Fibroblast of skin of left quadriceps (primary cell): ENCODE data around the gene DEDD.

ENCODE experiments used
- DNase-seq, 2 experiments: peaks; one replicate each; pipeline ENCODE4 v3.0.0-alpha.2; 2013; ENCODE audit warnings: low read depth in 2 of 2

The DEDD gene

DNA sequence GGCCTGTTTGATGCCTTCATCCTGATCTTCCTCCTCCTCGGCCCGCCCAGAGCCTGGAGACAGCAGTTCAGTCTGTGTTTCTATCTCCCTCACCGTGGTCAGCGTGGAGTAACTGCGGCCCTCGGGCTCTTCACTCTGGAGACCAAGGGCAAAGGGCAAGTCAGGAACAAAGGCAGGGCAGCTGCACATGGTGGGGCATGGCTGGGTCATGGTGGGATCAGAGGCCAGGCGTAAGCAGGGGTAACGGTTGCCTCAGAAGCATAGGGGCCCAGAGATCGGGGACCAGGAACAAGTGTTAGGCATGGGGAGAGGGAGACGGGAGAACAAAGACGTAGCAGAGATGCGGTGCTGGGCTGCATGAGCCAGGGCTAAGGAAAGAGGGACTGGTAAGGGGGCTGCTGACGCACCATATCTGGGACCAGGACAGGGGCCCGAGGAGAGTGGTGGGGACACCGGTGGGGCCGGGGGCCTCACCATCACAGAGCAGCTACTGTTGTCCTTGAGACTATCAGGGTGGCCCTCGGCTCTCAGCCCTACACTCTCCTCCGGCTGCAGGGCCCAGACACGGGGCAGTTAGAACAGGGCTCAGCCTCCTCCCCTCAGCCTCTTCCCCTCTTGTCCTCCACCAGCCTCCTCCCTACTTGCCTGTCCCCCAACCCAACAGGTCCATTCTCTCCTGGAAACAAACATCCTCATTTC lies 59.6 kb downstream of the DEDD start:
- DNase-seq, result no peak

DNA sequence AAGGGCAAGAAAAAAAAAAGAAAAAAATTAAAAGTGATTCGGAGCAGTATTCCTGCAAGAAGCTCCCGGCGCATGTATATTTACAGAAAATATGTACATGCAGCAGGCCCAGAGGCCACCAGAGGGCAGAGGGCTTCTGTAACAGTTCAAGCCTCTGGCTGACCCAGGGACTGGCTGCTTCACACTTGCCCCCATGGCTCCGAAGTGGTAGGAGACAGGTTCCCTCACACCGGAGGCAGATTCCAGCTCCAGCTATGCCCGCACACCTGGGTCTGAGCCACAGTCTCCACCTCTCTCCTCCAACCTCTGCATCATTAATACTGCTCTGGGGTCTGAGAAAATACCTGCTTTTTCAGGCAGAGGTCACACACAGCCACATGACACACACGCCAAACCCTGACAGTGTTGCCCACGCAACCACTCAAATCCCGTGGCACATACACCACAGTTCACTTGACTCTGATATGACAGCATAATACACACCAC lies 60.5 kb downstream of the DEDD start:
- DNase-seq, result no peak
